DLD1 (cell line): ENCODE results near the gene ZBTB46.
"Not testable (repeated sequence)": the region's sequence is repeated elsewhere in the genome, so short reads cannot be mapped to it uniquely, and the experiment has no call there.

Source experiments
- in situ Hi-C: cut with HindIII; loops from 2 replicates; pipeline ENCODE4 v1.10.0; 2017; ENCODE audit warnings: low sequenced_read_pairs

The ZBTB46 gene

DNA sequence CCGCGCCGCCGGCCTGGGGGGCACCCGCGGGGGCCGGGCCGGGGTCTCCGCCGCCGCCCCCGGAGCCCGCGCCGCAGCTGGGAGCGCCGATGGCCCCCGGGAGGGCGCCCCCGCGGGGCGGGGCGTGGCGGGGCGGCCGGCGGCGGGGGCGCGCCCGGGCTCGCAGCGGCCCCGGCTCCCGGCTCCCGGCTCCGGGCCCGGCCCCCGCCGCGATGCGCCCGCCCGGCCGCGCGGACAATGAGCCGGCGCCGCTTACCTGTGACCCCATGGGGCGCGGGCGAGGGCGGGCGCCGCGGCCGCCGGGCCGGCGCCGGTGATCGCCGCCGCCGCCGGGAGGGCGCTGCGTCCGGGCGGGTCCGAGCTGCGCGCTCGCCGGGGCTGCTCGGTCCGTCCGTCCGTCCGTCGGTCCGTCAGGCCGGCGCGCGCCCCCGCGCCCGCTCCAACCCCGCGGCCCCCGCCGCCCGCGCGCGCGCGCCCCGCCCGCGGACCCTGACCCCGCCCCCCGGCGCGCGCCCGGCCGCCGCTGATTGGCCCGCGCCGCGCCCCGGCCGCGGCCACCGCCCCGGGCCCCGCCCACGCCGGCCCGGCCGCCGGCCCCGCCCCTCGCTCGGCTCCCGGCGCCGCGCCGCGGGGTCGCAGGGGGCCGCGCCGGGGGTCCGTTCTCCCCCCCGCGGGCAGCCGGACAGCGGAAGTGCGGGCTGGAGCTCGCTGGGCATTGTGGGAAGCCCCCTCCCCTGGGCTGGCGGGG is at the start of gene ZBTB46:
Gene ZBTB46, minus strand, starts transcription at position 424 of the 748 bp plus-strand sequence. CDS start 40,507 bp downstream, outside the sequence.
- in situ Hi-C loops = no loop called here

- in situ Hi-C loops = no loop called here
Measured at GRCh38 chr20:63878899-63879663, 48.0 kb upstream of the ZBTB46 start.

DNA sequence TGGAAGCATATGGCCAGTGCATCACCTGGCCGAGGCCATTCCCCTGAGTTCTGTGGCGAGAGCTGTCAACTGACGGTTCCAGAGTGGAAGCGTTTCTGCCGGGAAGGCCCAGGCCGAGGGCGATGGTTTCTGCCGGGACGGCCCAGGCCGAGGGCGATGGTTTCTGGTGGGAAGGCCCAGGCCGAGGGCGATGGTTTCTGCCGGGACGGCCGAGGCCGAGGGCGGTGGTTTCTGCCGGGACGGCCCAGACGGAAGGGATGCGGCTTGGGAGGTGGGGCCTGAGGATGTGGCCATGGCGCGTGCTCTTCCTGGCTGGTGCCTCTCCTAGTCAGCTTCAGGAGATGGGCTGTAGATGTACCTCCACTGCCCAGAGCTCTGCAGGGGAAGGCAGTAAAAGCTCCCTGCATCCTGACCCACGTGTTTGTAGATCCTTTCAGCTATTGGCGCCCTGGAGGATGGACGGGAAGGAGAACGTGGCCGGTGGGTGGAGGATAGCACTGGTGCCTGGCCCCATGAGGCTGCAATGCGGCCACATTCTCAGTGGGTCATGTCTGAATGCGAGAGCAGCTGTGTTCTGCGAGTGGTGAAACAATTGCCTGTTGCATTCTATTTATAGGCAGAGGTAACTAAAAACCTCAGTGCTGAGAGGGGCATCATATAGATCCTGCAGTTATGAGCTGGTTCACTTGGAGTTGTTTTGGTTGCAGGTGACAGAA is 46.8 kb upstream of the ZBTB46 start:
- in situ Hi-C loops = no loop called here

DNA sequence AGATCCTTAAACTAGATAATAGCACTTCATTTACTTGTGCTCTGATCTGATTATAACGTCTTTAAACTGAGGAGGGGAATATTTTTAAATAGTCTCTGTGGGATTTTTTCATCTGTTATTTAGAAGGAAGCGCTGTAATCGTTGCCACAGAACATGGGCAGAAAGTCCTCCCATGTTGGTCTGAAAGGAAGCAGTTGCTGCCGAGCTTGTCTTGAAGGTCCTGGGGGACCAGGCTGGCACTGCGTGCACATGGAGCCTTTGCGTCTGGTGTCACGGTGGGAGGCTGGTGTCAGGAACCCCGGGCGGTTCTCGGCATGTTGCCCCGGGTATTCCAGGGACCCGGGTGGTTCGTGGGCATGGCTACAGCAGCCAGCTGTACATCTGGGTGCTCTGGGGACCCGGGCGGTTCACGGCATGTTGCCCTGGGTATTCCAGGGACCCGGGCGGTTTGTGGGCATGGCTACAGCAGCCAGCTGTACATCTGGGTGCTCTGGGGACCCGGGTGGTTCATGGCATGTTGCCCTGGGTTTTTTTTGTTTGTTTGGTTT is 45.5 kb upstream of the ZBTB46 start:
- in situ Hi-C loops = no loop called here

- in situ Hi-C loops = not testable (repeated sequence)
Measured at GRCh38 chr20:63874241-63874640, 43.2 kb upstream of the ZBTB46 start.

- in situ Hi-C loops = no loop called here
Measured at GRCh38 chr20:63873477-63873971, 42.5 kb upstream of the ZBTB46 start.

GRCh38 chr20:63868264-63868663 is 37.2 kb upstream of the ZBTB46 start:
- in situ Hi-C loops = no loop called here

GRCh38 chr20:63867042-63867441 is 36.0 kb upstream of the ZBTB46 start:
- in situ Hi-C loops = not testable (repeated sequence)

DNA sequence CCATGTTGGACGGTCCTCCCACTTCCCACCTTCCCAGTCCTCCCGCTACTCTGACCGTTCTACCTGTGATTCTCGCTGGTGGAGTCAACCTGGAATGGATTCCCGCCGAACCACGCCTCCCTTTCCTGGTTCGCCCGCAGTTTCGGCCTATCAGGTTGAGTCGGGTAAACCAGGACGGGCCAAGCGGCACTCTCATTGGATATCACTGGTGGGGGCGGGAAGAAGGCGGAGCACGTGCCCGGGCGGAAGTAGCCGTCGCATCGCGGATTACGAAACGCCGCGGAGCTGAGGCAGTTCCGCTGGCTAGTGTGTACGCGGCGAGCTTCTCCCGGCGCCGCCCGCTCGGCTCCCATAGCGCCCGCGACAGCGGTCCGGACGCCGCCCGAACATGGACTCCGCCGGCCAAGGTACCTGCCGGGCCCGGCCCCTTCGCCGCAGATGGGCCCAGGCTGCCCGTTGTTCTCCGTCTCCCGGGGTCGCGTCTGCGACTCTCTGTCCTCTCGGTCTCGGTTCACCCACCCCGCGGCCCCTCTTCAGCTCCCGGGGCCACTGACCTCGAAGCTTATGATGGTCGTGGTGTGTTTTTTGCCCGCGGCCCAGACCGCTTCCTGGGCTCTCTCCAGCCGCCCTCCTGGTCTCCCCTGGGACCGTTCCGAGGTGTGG is 34.0 kb upstream of the ZBTB46 start, which contains the start of gene TPD52L2:
Gene TPD52L2, plus strand, starts transcription at position 293 of the 663 bp plus-strand sequence. Its CDS starts 96 bp downstream, at position 389.
- in situ Hi-C loops = no loop called here

GRCh38 chr20:63864545-63864977 is 33.5 kb upstream of the ZBTB46 start:
- in situ Hi-C loops = no loop called here

DNA sequence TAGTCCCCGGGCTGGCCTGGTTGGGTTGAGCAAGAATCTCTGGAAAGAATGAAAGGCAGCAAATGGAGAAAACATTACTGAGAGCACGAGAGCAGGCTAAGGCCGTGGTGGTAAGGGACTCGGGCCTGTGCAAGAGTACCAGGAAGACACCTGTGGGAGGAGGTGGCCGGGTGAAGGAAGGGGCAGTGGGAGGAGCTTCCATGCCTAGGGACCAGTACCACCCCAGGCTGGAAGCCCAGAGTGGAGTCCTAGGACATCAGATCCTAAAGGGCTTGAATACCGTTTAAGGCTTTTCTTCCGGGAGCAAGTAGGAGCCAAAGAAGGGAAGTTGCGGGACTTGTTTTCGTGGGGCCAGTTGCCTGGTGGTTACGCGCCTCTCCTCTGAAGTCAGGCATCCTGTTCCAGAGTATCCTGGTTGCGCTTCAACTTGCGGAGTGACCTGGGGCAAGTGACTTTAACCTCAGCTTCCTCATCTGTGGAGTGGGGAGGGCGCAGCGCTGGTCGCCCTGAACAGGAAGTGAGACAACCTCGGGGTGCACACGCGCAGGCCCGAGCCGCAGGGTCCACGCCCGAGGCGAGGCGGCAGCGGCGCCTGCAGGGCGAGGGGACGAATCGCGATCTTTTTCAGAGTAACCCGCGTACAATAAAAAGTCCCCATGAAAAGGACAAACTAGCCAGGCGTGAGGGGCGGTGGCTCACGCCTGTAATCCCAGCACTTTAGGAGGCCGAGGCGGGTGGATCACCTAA is 32.9 kb upstream of the ZBTB46 start:
- in situ Hi-C loops = no loop called here

GRCh38 chr20:63863021-63863797 is 32.1 kb upstream of the ZBTB46 start:
- in situ Hi-C loops = no loop called here

DNA sequence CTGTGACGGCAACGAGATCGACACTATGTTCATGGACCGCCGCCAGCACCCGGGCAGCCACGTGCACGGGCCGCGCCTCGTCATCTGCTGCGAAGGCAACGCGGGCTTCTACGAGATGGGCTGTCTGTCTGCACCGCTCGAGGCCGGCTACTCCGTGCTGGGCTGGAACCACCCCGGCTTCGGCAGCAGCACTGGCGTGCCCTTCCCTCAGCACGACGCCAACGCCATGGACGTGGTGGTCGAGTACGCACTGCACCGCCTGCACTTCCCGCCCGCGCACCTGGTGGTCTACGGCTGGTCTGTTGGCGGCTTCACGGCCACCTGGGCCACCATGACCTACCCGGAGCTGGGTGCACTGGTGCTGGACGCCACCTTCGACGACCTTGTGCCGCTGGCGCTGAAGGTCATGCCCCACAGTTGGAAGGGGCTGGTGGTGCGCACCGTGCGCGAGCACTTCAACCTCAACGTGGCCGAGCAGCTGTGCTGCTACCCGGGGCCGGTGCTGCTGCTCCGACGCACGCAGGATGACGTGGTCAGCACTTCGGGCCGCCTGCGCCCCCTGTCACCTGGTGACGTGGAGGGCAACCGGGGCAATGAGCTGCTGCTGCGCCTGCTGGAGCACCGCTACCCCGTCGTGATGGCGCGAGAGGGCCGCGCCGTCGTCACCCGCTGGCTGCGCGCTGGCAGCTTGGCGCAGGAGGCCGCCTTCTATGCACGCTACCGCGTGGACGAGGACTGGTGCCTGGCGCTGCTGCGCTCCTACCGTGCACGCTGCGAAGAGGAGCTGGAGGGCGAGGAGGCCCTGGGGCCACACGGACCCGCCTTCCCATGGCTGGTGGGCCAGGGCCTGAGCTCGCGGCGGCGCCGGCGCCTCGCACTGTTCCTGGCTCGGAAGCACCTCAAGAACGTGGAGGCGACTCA is 31.2 kb upstream of the ZBTB46 start:
- in situ Hi-C loops = no loop called here

GRCh38 chr20:63861365-63861934 is 30.4 kb upstream of the ZBTB46 start, which contains the start of gene ABHD16B:
Gene ABHD16B, plus strand, starts transcription at chr20:63861498. Its CDS starts 43 bp downstream, at chr20:63861541.
- in situ Hi-C loops = no loop called here

- in situ Hi-C loops = no loop called here
Measured at GRCh38 chr20:63860325-63861051, 29.4 kb upstream of the ZBTB46 start.

- in situ Hi-C loops = no loop called here
Measured at GRCh38 chr20:63859166-63859699, 28.2 kb upstream of the ZBTB46 start.
